Activated CD4-positive, alpha-beta T cell treated with anti-CD3 and anti-CD28 coated beads, Interleukin-2, amount 50 U/mL, for 1 hour (primary cell): ENCODE results near the gene OGDH.

Experiments used
- DNase-seq: peaks from one replicate; pipeline ENCODE4 v3.0.0-alpha.2; 2020

OGDH gene

GRCh38 chr7:44638611-44639557 is 32.5 kb downstream of the OGDH start:
- DNase-seq, result peak; percentile 75

DNA sequence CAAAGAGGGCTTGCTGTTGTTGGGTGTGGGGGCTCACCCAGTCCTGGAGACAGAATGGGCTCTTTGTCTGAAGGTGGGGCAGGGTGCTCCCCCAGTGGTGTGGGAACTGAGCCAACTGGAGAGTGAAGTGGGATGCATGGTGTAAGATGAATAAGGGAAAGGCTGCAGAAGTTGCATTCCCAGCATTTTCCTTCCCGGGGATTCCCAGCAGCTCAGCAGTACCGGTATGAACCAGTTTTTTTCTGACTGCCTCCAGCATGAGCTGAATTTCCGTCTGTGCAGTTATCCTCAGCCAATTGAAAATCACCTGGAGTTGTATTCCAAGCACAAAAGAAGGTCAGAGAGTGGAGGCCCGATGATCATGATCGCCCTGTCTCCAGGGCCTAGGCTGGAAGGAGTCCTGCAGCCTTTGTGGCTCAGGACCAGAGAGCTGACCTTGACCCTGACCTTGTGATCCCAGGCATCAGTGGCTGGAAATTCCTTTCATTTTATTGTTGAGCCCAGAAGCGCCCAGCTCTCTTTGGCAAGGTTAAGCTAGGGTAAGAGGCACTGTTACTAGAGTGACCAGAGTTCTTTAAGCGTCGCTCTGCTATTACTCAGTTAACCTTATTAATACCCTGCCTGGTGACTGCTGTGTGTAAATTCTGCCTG is 33.4 kb downstream of the OGDH start:
- DNase-seq, result no peak

GRCh38 chr7:44643206-44643605 is 36.8 kb downstream of the OGDH start:
- no peak for DNase-seq

GRCh38 chr7:44645254-44645653 is 38.8 kb downstream of the OGDH start:
- DNase-seq, result no peak

DNA sequence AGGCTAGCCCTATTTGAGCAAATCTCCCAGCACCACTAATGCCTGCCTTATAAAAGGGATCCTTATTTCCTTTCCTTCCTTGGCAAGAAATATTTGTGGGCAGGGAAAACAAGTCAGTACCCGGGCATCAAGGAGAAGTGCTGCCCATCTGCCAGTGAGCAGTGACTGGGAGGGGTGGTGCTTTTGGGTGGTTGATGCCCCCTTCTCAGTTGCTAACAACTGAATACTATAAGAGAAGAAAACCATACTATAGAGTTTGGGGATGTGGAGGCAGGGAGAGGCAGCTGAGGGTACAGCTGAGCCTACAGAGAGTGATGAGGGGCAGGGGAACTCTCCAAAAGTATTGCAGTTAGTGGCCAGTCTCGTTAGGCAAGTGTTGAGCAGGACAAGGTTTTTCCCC is 39.3 kb downstream of the OGDH start:
- DNase-seq, result no peak

DNA sequence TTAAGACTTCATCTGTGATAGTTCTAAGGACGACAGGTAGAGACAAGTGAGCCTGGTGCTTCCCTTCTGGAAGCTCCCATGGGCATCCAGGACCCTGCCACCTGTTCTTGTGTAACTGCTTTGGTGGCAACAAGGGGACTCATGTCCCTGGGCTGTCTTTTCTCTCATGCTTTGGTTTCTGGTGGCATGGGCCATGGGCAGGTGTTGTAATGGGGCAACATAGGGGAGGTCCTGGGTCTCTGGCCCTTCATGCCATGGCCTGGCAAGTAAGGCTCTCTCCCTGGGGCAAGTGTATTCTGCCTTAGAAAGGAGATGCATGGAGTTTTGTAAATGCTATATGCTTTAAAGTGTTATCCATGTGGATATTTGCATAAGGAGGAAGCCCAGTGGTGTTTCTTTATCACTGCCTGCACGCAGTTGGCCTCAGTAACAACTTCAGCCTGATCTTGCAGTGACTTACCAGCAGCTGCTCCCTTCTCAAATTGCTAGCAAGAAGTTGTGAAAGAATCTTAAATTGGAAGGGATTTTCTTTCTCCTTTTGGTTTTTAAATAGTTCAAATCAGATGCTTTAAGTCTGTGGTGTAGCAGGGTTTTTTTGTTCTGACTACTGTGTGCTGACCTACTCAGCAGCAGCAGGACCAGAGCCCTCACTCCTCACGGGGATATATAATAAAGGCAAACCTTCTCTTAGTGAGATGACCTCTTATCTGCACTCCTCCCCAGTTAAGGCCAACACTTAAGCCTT is 39.9 kb downstream of the OGDH start:
- no peak for DNase-seq

GRCh38 chr7:44646921-44647636 is 40.7 kb downstream of the OGDH start:
- DNase-seq, result no peak

- DNase-seq, result no peak
These were observed 41.7 kb downstream of the OGDH start for GRCh38 chr7:44647981-44648714.

GRCh38 chr7:44650242-44650641 is 43.8 kb downstream of the OGDH start:
- no peak for DNase-seq

GRCh38 chr7:44650772-44651171 is 44.3 kb downstream of the OGDH start:
- DNase-seq, result no peak

- no peak for DNase-seq
These were observed 46.1 kb downstream of the OGDH start for GRCh38 chr7:44652535-44652934.

GRCh38 chr7:44654255-44654796 is 47.9 kb downstream of the OGDH start:
- DNase-seq, result no peak

GRCh38 chr7:44655341-44655740 is 48.9 kb downstream of the OGDH start:
- DNase-seq, result no peak

DNA sequence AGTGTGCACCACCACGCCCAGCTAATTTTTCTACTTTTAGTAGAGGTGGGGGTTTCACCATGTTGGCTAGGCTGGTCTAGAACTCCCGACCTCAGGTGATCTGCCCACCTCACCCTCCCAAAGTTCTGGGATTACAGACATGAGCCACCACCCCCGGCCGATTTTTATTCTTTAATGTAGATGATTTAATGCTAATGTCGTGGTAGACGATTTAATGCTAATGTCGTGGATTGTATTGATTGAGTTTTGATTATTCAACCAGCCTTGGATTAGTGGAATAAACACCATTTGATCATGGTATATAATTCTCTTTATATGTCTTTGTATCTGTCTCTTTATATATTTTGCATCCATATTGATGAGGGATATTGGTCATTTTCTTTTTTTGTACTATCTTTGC is 52.6 kb downstream of the OGDH start:
- no peak for DNase-seq

DNA sequence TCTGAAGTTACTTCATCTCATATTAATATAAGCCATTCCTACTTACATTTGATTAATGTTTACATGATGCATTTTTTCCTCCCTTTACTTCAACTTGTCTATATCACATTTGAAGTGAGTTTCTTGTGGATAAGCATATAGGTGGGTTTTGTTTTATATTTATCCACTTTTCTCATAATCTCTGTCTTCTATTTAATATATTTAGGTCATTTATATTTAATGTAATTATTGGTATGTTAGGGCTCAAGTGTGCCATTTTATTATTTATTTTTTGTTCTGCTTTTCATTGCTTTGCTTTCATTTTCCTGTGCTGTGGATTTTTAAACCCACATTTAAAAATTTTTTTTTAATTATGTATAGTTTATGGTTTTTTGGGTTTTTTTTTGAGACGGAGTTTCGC is 54.8 kb downstream of the OGDH start:
- DNase-seq, result no peak

- no peak for DNase-seq
These were observed 58.5 kb downstream of the OGDH start for GRCh38 chr7:44664780-44665461.

DNA sequence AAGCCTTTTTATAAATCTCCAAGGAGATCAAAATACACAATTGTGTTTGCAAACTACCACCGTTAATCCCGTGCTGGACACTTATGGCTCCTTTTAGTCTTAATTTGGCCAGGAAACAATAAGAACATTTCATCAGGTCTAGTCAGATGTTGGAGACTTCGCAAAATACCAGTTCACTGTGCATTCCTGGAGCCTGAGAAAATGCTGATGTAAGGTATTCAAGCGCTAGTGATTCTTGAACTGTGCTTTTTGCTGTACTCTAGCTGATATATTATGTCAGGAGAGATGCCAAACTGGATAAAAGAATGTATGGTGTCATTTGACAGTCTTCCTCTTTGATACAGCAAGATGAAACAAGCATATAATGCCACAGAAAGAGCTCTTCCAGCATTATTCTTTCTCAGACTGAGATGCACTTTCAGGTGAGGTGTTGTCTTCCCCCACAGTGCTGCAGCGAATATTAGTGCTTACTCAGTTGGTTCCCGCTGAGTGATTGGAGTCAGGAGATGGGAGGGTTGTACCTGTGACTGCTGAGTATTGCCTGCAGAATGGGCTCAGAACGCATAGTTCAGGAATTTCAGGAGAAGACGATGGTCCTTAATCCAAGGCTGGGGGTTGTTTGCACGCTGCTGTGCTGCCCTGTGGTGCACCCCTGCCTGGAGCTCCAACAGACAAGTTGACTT is 59.2 kb downstream of the OGDH start:
- DNase-seq, result no peak

DNA sequence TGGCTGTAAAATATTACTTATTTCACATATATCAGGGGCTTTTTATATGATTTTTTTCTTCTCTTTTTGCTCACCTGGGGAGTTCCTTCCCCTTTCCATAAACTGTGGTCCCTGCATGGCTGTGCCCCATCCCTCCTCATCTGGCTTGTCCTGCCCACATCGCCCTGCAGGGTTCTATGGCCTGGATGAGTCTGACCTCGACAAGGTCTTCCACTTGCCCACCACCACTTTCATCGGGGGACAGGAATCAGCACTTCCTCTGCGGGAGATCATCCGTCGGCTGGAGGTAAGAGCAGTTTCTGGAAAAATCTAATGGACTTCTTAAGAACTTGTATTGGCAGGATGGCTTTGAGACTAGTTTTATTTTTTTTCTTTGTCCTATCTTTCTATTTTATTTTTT is 60.1 kb downstream of the OGDH start:
- no peak for DNase-seq

- no peak for DNase-seq
These were observed 60.8 kb downstream of the OGDH start for GRCh38 chr7:44667190-44667589.

DNA sequence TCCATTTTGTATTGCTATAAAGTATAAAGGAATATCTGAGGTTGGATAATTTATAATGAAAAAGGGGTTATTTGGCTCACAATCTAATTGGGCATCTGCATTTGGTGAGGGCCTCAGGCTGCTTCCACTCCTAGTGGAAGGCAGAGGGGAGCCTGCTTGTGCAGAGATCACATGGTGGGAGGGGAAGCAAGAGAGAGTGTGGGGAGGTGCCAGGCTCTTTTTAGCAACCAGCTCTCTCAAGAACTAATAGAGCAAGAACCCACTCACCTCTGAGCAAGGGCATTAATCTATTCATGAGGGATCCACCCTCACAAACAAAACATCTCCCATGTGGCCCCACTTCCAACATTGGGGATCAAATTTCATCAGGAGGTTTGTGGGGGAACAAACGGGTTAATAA is 64.6 kb downstream of the OGDH start:
- DNase-seq, result no peak

- DNase-seq, result no peak
These were observed 66.9 kb downstream of the OGDH start for GRCh38 chr7:44673324-44673723.
